Measurements from ENCODE around the gene CDC42.

CDC42 gene

DNA sequence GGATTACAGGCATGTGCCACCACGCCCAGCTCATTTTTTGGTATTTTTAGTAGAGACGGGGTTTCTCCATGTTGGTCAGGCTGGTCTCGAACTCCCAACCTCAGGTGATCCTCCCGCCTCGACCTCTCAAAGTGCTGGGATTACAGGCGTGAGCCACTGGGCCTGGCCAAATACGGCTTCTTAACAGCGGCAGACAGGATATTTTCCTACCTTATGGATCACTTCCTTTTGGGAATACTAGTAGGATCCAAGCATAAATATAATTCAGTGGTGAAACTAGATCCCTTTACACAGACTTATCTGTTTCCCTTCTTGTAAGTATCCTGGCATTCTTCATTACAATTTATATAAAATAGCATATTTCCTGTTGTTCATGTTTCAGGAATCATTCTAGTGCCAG, 49.5 kb downstream of the CDC42 start:
- H3K4me1 ChIP-seq (ENCODE audit: control insufficient read depth, insufficient read depth, low read depth, low read length) = peaks cover 5% of the 10 kb centered on the region
- no peak overlapping the region for H4K91ac ChIP-seq (ENCODE audit: low read length)
- no peak overlapping the region for H2BK15ac ChIP-seq (ENCODE audit: low read depth, poor library complexity, severe bottlenecking)
- H3K9ac ChIP-seq (ENCODE audit: low read length) = no peak overlapping the region
- H2BK5ac ChIP-seq (ENCODE audit: low read depth, low read length, poor library complexity, severe bottlenecking) = no peak overlapping the region
- no peak overlapping the region for H3K23ac ChIP-seq (ENCODE audit: low read length in 2 of 2)
- 97% methylated on average over 6 of the region's 8 CpGs for WGBS
- no peak overlapping the region for H3K4me3 ChIP-seq (ENCODE audit: insufficient read depth in 1 of 2, low read depth in 1 of 2, low read length in 2 of 2)
- H3K27ac ChIP-seq (ENCODE audit: low read length, poor library complexity, severe bottlenecking) = no peak overlapping the region
- H3K4ac ChIP-seq (ENCODE audit: low read depth in 1 of 2, low read length in 2 of 2) = no peak overlapping the region
- peaks cover 19 to 90% of the 10 kb centered on the region in 2 experiments for H3K36me3 ChIP-seq (ENCODE audit: control insufficient read depth in 1 of 2, insufficient read depth in 2 of 2, low read depth in 1 of 2, low read length in 2 of 2)
- H3K27me3 ChIP-seq (ENCODE audit: control insufficient read depth in 1 of 2, insufficient read depth in 1 of 2, low read length in 2 of 2) = no peaks in the 10 kb centered on the region
- no peak overlapping the region for H2AK5ac ChIP-seq (ENCODE audit: low read length, severe bottlenecking)
- no peak overlapping the region for H3K4me2 ChIP-seq (ENCODE audit: low read length, poor library complexity, severe bottlenecking)
- peaks cover 19% of the 10 kb centered on the region for H3K79me1 ChIP-seq (replicated peaks; ENCODE audit: low read length, poor library complexity, severe bottlenecking)
- no peak for DNase-seq
- no peak overlapping the region for H2BK120ac ChIP-seq (ENCODE audit: low read depth, low read length)
- no peak overlapping the region for H2AFZ ChIP-seq (ENCODE audit: low read depth, low read length)
- H2BK12ac ChIP-seq (ENCODE audit: low read length in 2 of 2) = no peak overlapping the region
- no peaks in the 10 kb centered on the region for H3K9me3 ChIP-seq (ENCODE audit: control insufficient read depth, low read length)
- H3K18ac ChIP-seq (ENCODE audit: low read depth in 1 of 2, low read length in 2 of 2) = no peak overlapping the region
- no peak overlapping the region for H4K8ac ChIP-seq (ENCODE audit: low read length)
- no peak overlapping the region for H3K14ac ChIP-seq (ENCODE audit: low read length in 2 of 2)

DNA sequence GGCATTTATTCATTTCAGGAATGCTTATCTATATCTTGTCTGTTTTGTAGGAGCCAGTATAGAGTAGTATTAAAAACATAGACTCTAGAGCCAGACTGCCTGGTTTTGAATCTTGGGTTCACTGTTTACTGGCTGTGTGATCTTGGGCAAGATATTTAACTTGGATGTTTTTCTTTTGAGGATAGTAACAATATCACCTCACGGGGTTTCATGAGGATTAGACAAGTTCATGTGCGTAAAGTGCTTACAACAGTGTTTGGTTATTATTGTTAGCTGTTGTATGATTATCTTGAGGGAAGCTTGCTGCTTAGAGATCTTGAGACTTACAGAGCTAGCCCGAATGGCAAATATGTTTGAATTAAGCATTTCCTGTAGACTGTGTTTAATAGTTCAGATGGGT, 50.2 kb downstream of the CDC42 start:
- H4K8ac ChIP-seq (ENCODE audit: low read length) = no peak overlapping the region
- H2BK15ac ChIP-seq (ENCODE audit: low read depth, poor library complexity, severe bottlenecking) = no peak overlapping the region
- no peak overlapping the region for H3K4me2 ChIP-seq (ENCODE audit: low read length, poor library complexity, severe bottlenecking)

DNA sequence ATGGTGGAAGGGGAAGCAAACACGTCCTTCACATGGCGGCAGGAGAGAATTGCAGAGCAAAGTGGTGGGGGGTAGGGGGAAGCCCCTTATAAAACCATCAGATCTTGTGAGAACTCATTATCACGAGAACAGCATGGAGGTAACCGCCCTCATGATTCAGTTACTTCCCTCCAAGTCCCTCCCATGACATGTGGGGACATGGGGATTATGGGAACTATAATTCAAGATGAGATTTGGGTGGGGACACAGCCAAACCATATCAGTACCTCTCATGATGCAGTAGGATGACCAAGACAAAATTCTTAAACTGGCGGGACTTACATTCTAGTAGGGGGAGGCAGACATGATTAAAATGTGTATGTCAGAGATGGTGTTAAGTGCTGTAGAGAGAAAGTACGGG, 51.6 kb downstream of the CDC42 start:
- Histone ChIP-seq H3K4me2 (ENCODE audit: low read length, poor library complexity, severe bottlenecking) (no peak overlapping the region), H3K79me1 (replicated peaks; ENCODE audit: low read length, poor library complexity, severe bottlenecking) (peaks cover 20% of the 10 kb centered on the region)

More for the DNA sequence above, 50.2 kb downstream of the CDC42 start:
- H3K23ac ChIP-seq (ENCODE audit: low read length in 2 of 2) = no peak overlapping the region
- no peak overlapping the region for H2BK120ac ChIP-seq (ENCODE audit: low read depth, low read length)
- H3K27ac ChIP-seq (ENCODE audit: low read length, poor library complexity, severe bottlenecking) = no peak overlapping the region
- H2AK5ac ChIP-seq (ENCODE audit: low read length, severe bottlenecking) = no peak overlapping the region
- H3K4ac ChIP-seq (ENCODE audit: low read depth in 1 of 2, low read length in 2 of 2) = no peak overlapping the region
- no peak overlapping the region for H2BK5ac ChIP-seq (ENCODE audit: low read depth, low read length, poor library complexity, severe bottlenecking)
- no peaks in the 10 kb centered on the region for H3K9me3 ChIP-seq (ENCODE audit: control insufficient read depth, low read length)
- H3K9ac ChIP-seq (ENCODE audit: low read length) = no peak overlapping the region
- H2BK12ac ChIP-seq (ENCODE audit: low read length in 2 of 2) = no peak overlapping the region
- DNase-seq = peak; percentile 33
- H3K18ac ChIP-seq (ENCODE audit: low read depth in 1 of 2, low read length in 2 of 2) = no peak overlapping the region
- no peak overlapping the region for H3K4me3 ChIP-seq (ENCODE audit: insufficient read depth in 1 of 2, low read depth in 1 of 2, low read length in 2 of 2)
- H3K36me3 ChIP-seq (ENCODE audit: control insufficient read depth in 1 of 2, insufficient read depth in 2 of 2, low read depth in 1 of 2, low read length in 2 of 2) = peaks cover 15 to 87% of the 10 kb centered on the region in 2 experiments
- H3K4me1 ChIP-seq (ENCODE audit: control insufficient read depth, insufficient read depth, low read depth, low read length) = peaks cover 5% of the 10 kb centered on the region
- no peaks in the 10 kb centered on the region for H3K27me3 ChIP-seq (ENCODE audit: control insufficient read depth in 1 of 2, insufficient read depth in 1 of 2, low read length in 2 of 2)
- H2AFZ ChIP-seq (ENCODE audit: low read depth, low read length) = no peak overlapping the region
- no peak overlapping the region for H4K91ac ChIP-seq (ENCODE audit: low read length)
- peaks cover 17% of the 10 kb centered on the region for H3K79me1 ChIP-seq (replicated peaks; ENCODE audit: low read length, poor library complexity, severe bottlenecking)
- H3K14ac ChIP-seq (ENCODE audit: low read length in 2 of 2) = no peak overlapping the region
- WGBS = 79% methylated on average over 3 of the region's 3 CpGs

DNA sequence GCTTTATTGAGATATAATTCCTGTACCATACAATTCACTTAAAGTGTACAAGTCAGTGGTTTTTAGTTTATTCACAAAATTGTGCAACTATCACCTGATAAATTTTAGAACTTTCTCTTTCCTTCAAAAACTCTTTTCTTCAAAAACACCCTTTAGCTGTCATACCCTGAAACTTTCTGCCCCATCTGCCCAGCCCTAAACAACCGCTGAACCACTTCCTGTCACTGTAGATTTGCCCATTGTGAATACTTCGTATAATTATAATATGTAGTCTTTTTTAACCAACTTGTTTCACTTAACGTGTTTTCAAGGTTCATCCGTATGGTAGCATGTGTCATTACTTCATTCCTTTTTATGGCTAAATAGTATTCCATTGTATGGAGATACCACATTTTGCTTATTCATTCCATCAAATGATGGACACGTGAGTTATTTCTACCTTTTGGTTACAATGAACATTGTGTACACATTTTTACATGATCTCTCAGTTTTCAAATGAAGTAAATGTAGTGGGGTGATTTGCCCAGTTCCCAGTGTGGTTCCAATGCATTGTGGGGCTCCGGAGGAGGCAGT, 52.4 kb downstream of the CDC42 start:
- no peak overlapping the region for H2BK15ac ChIP-seq (ENCODE audit: low read depth, poor library complexity, severe bottlenecking)
- WGBS = 59% methylated on average over 2 of the region's 6 CpGs

More for the DNA sequence above, 51.6 kb downstream of the CDC42 start:
- no peaks in the 10 kb centered on the region for H3K9me3 ChIP-seq (ENCODE audit: control insufficient read depth, low read length)
- no peak overlapping the region for H3K4ac ChIP-seq (ENCODE audit: low read depth in 1 of 2, low read length in 2 of 2)
- no peak overlapping the region for H2BK12ac ChIP-seq (ENCODE audit: low read length in 2 of 2)
- H4K8ac ChIP-seq (ENCODE audit: low read length) = no peak overlapping the region
- no peak overlapping the region for H3K9ac ChIP-seq (ENCODE audit: low read length)
- DNase-seq = no peak
- H2BK120ac ChIP-seq (ENCODE audit: low read depth, low read length) = no peak overlapping the region
- H3K4me1 ChIP-seq (ENCODE audit: control insufficient read depth, insufficient read depth, low read depth, low read length) = peaks cover 8% of the 10 kb centered on the region
- no peak overlapping the region for H4K91ac ChIP-seq (ENCODE audit: low read length)
- H3K18ac ChIP-seq (ENCODE audit: low read depth in 1 of 2, low read length in 2 of 2) = no peak overlapping the region
- H2BK5ac ChIP-seq (ENCODE audit: low read depth, low read length, poor library complexity, severe bottlenecking) = no peak overlapping the region
- H3K27ac ChIP-seq (ENCODE audit: low read length, poor library complexity, severe bottlenecking) = no peak overlapping the region
- no peak overlapping the region for H3K14ac ChIP-seq (ENCODE audit: low read length in 2 of 2)
- peaks cover 21 to 77% of the 10 kb centered on the region in 2 experiments for H3K36me3 ChIP-seq (ENCODE audit: control insufficient read depth in 1 of 2, insufficient read depth in 2 of 2, low read depth in 1 of 2, low read length in 2 of 2)
- WGBS = 92% methylated on average over 3 of the region's 6 CpGs
- no peak overlapping the region for H2AFZ ChIP-seq (ENCODE audit: low read depth, low read length)
- H2BK15ac ChIP-seq (ENCODE audit: low read depth, poor library complexity, severe bottlenecking) = no peak overlapping the region
- H3K4me3 ChIP-seq (ENCODE audit: insufficient read depth in 1 of 2, low read depth in 1 of 2, low read length in 2 of 2) = no peak overlapping the region
- no peaks in the 10 kb centered on the region for H3K27me3 ChIP-seq (ENCODE audit: control insufficient read depth in 1 of 2, insufficient read depth in 1 of 2, low read length in 2 of 2)
- no peak overlapping the region for H2AK5ac ChIP-seq (ENCODE audit: low read length, severe bottlenecking)
- H3K23ac ChIP-seq (ENCODE audit: low read length in 2 of 2) = no peak overlapping the region

More for the DNA sequence above, 52.4 kb downstream of the CDC42 start:
- Histone ChIP-seq H3K18ac (ENCODE audit: low read depth in 1 of 2, low read length in 2 of 2) (no peak overlapping the region), H3K36me3 (ENCODE audit: control insufficient read depth in 1 of 2, insufficient read depth in 2 of 2, low read depth in 1 of 2, low read length in 2 of 2) (peaks cover 22 to 74% of the 10 kb centered on the region in 2 experiments), H3K4me2 (ENCODE audit: low read length, poor library complexity, severe bottlenecking) (no peak overlapping the region), H2AFZ (ENCODE audit: low read depth, low read length) (no peak overlapping the region), H3K23ac (ENCODE audit: low read length in 2 of 2) (no peak overlapping the region), H3K27ac (ENCODE audit: low read length, poor library complexity, severe bottlenecking) (no peak overlapping the region), H2BK5ac (ENCODE audit: low read depth, low read length, poor library complexity, severe bottlenecking) (no peak overlapping the region), H2AK5ac (ENCODE audit: low read length, severe bottlenecking) (no peak overlapping the region), H2BK12ac (ENCODE audit: low read length in 2 of 2) (peak overlapping the region in 1 of 2 experiments; percentile 42), H3K4ac (ENCODE audit: low read depth in 1 of 2, low read length in 2 of 2) (no peak overlapping the region), H2BK120ac (ENCODE audit: low read depth, low read length) (no peak overlapping the region), H4K8ac (ENCODE audit: low read length) (no peak overlapping the region), H3K14ac (ENCODE audit: low read length in 2 of 2) (no peak overlapping the region), H4K91ac (ENCODE audit: low read length) (no peak overlapping the region), H3K27me3 (ENCODE audit: control insufficient read depth in 1 of 2, insufficient read depth in 1 of 2, low read length in 2 of 2) (no peaks in the 10 kb centered on the region), H3K4me1 (ENCODE audit: control insufficient read depth, insufficient read depth, low read depth, low read length) (peaks cover 8% of the 10 kb centered on the region), H3K79me1 (replicated peaks; ENCODE audit: low read length, poor library complexity, severe bottlenecking) (peaks cover 26% of the 10 kb centered on the region), H3K4me3 (ENCODE audit: insufficient read depth in 1 of 2, low read depth in 1 of 2, low read length in 2 of 2) (no peak overlapping the region), H3K9ac (ENCODE audit: low read length) (no peak overlapping the region), H3K9me3 (ENCODE audit: control insufficient read depth, low read length) (no peaks in the 10 kb centered on the region)
- DNase-seq = no peak

Measured in mesenchymal stem cell (in vitro differentiated cells and primary cell).